Upper lobe of right lung (tissue), 1 donor: Measurements from ENCODE around the gene PCDHGA9. TPM values are rescaled to one million over a fixed set of nuclear protein-coding genes. Genes with fewer than 3 reads are reported as not detected.
"Not testable (repeated sequence)": the region's sequence is repeated elsewhere in the genome, so short reads cannot be mapped to it uniquely, and the experiment has no call there.

Experiments
- ATAC-seq: fragments of 200-7000 bp; cut with Tn5 transposase; one replicate; pipeline ENCODE4 v1.9.1; 2020; ENCODE audit warnings: mild to moderate bottlenecking, moderate library complexity
- DNase-seq: peaks from one replicate; pipeline ENCODE4 v3.0.0-alpha.2; 2020
- H3K27ac ChIP-seq: fragments of 200-600 bp; one replicate; pipeline ENCODE4 v1.8.0; 2022
- H3K27me3 ChIP-seq: fragments of 200-600 bp; one replicate; pipeline ENCODE4 v1.8.0; 2022; ENCODE audit warnings: mild to moderate bottlenecking
- H3K36me3 ChIP-seq: fragments of 200-600 bp; one replicate; pipeline ENCODE4 v1.8.0; 2022
- H3K4me1 ChIP-seq: fragments of 200-600 bp; one replicate; pipeline ENCODE4 v1.8.0; 2022
- H3K4me3 ChIP-seq: fragments of 200-600 bp; one replicate; pipeline ENCODE4 v1.8.0; 2022; ENCODE audit warnings: mild to moderate bottlenecking
- H3K9me3 ChIP-seq: fragments of 200-600 bp; one replicate; pipeline ENCODE4 v1.8.0; 2022
- CTCF ChIP-seq: fragments of 200-600 bp; IDR thresholded peaks from one replicate; pipeline ENCODE4 v1.8.0; 2022; ENCODE audit warnings: antibody characterized with exemption
- intact Hi-C: fragments of 100-400 bp; cut with DNase I; formaldehyde crosslinking; loops from one replicate; pipeline ENCODE4 v1.11.0; 2022
- total RNA-seq: library from RNA; stranded (reverse); fragmentation: NEBNext Ultra II Directional; extraction: Animal tissue kit (Norgen Biotek cat#: 25700); gene quantifications from one replicate; pipeline ENCODE4 v1.2.1, GENCODE V29; 2021
- donor health status: DM: no; HTN: yes; CAD: no; lungs with severe emphysema.

PCDHGA9 gene
- total RNA-seq, 1 donor from 2014 or later: 5.4 TPM

GRCh38 chr5:141430332-141431113, 27.9 kb downstream of the PCDHGA9 start, which contains the start of gene PCDHGA12:
TSS of gene PCDHGA12 (plus strand) at chr5:141430507. CDS start at chr5:141430760, 253 bp downstream.
- TF ChIP-seq CTCF: peak; percentile 38
- intact Hi-C loops: no loop called here
- Histone ChIP-seq H3K36me3 (no peaks in the 10 kb centered on the region), H3K9me3 (peaks cover 37% of the 10 kb centered on the region), H3K27me3 (no peaks in the 10 kb centered on the region), H3K27ac (no peak within 1 kb of the TSS), H3K4me1 (no peaks in the 10 kb centered on the region), H3K4me3 (peak within 1 kb of the TSS; percentile 15)
- ATAC-seq (peak; percentile 81), DNase-seq (no peak)

GRCh38 chr5:141431286-141431685, 28.7 kb downstream of the PCDHGA9 start:
- TF ChIP-seq CTCF: no peak
- H3K27ac ChIP-seq: no peak overlapping the region
- DNase-seq (no peak), ATAC-seq (peak; percentile 21)
- intact Hi-C loops: no loop called here
- no peaks in the 10 kb centered on the region for H3K27me3 ChIP-seq
- no peaks in the 10 kb centered on the region for H3K4me1 ChIP-seq
- H3K4me3 ChIP-seq: peak overlapping the region; percentile 15
- no peaks in the 10 kb centered on the region for H3K36me3 ChIP-seq
- H3K9me3 ChIP-seq: peaks cover 32% of the 10 kb centered on the region

- intact Hi-C loops, H3K36me3 ChIP-seq, H3K4me3 ChIP-seq, ATAC-seq, DNase-seq, H3K4me1 ChIP-seq, H3K27ac ChIP-seq, H3K27me3 ChIP-seq: not testable (repeated sequence)
- H3K9me3 ChIP-seq: peaks cover 23% of the 10 kb centered on the region
Measured at GRCh38 chr5:141432308-141432707, 29.7 kb downstream of the PCDHGA9 start.

- H3K27me3 ChIP-seq, H3K4me1 ChIP-seq, intact Hi-C loops, H3K4me3 ChIP-seq, DNase-seq, H3K36me3 ChIP-seq, H3K27ac ChIP-seq, ATAC-seq: not testable (repeated sequence)
- H3K9me3 ChIP-seq: peaks cover 22% of the 10 kb centered on the region
Measured at GRCh38 chr5:141432726-141433125, 30.1 kb downstream of the PCDHGA9 start.

GRCh38 chr5:141434006-141434405, 31.4 kb downstream of the PCDHGA9 start:
- Histone ChIP-seq H3K4me3 (no peak overlapping the region), H3K4me1 (no peaks in the 10 kb centered on the region), H3K27me3 (no peaks in the 10 kb centered on the region), H3K9me3 (peaks cover 18% of the 10 kb centered on the region), H3K27ac (no peak overlapping the region), H3K36me3 (no peaks in the 10 kb centered on the region)
- DNase-seq: no peak
- TF ChIP-seq CTCF: no peak
- intact Hi-C loops: no loop called here
- no peak for ATAC-seq

- peaks cover 12% of the 10 kb centered on the region for H3K9me3 ChIP-seq
- no peak for DNase-seq
Measured at GRCh38 chr5:141437221-141437620, 34.6 kb downstream of the PCDHGA9 start.

More at GRCh38 chr5:141437221-141437620, 34.6 kb downstream of the PCDHGA9 start:
- no peak overlapping the region for H3K4me3 ChIP-seq
- intact Hi-C loops: no loop called here
- TF ChIP-seq CTCF: no peak
- no peak overlapping the region for H3K27ac ChIP-seq
- ATAC-seq: no peak
- no peaks in the 10 kb centered on the region for H3K4me1 ChIP-seq
- H3K27me3 ChIP-seq: no peaks in the 10 kb centered on the region
- H3K36me3 ChIP-seq: no peaks in the 10 kb centered on the region
